Dedifferentiated amniotic fluid mesenchymal stem cell (primary cell): Measurements from ENCODE around the gene GALNS.

Experiments
- DNase-seq: peaks from one replicate; pipeline ENCODE4 v3.0.0-alpha.2; 2016; ENCODE audit errors: extremely low spot score

GALNS gene

GRCh38 chr16:88770461-88771293, 86.1 kb downstream of the GALNS start:
- DNase-seq = no peak

DNA sequence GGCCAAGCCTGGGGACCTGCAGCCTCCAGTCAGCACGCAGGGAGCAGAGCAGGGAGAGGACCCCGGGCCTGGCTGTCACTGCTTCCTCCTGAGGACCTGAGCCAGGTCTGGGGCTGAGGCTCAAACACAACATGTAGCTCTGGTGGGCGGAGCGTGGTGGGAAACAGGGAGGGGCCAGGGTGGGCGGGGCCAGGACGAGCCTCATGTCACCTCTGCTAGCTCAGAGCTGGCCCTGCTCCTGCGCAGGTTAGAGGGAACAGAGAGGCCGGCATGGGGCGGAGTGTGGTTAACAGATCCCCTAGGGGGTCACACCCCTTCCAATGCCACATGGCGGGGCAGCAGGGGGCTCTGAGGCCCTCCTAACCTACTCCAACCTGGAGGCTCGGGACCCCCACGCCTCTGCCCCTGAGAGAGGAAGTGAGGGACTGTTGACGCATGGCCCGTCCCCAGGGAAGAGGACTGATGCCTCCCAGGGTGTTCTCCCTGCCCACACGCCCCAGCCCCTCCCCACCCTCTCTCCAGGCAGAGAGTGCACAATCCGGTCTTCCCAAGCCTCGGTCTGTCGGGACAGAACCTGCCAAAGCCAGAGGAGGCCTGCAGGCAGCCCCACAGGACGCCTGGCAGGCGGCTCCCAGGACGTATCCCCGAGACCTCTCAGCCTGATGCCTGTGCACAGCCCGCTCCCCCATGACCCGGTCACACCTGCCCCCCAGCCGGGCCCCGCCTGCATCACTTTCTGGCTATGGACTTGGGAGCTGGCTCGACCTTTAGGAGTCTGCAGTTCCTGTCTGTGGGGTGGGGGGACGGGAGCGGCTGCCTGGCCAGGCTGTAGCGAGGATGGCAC, 86.9 kb downstream of the GALNS start:
- no peak for DNase-seq

DNA sequence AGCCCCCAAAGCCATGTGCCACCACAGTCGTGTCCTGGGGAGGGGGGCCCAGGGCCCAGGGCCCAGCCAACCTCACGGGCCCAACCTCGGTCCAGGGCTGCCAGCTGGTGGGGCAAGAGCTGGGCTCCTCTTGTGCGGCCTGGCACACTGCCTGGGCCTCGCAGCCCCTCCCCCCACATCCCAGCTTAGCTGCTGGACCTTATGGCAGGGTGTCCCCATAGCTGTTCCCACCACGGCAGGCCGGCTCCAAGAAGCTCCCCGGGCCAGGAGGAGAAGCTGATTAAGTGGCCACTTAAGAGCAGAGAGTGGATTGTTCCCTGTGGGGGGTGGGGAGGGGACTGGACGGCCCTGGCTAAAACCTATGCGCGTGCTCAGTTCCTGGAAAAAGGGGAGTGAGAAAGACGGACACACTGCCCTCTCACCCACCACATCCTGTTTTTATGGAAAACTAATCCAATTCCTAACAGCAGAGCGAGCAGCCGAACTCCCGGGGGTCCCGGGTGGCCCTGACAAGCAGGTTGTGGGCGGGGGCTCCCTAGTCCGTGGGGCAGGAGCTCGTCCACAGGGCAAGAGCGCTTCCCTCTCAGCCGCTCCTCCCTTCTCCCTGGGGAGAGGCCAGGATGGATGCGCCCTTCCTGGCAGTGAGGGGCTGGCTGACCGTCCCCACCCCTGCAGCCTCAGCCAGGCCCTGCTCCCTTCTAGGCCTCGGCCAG, 88.5 kb downstream of the GALNS start:
- no peak for DNase-seq

DNA sequence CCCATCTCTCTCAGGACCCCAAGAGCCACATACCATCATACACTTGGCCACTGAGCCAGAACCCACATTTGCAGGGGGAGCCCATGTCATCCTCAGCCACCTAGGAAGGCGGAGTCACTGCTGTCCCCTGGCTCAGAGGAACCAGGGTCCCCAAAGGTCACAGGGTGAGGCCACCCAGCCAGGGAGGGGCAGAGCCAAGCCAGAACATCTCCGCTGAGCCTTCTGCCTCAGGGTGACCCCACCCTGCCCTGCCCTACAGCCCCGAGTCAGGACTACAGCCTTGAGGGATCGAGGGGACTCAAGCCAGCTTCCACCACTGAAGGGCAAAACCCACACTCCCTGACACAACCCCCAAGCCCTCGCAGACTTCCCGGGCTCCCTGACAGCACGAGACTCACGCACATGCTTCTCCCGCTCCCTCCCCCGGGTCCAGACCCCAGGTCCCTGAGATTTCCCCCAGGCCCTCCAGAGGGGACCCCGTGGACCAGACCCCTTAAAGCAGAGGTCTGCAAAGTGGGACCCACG, 89.1 kb downstream of the GALNS start:
- no peak for DNase-seq

GRCh38 chr16:88766975-88767374, 89.8 kb downstream of the GALNS start:
- no peak for DNase-seq

DNA sequence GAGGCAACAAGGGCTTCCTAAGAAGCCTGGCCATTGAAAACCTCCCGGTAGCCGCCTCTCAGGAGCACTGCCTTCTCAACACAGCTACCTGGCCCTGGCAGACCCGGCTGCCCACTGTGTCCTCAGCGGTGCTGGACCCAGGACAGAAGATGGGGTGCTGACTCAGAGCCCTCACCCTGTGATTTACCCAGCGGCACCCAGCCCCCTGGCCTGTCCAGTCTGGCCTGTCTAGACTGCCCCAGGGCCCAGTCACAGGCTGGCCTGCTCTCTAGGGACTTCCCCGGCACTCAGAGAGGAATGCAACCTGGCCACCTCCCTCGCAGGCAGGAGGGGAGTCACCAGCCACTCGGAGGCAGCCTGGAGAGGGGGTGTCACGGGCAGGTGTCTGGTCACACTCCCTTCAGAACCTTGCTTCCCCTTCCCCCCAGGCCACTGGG, 91.8 kb downstream of the GALNS start:
- DNase-seq = no peak

DNA sequence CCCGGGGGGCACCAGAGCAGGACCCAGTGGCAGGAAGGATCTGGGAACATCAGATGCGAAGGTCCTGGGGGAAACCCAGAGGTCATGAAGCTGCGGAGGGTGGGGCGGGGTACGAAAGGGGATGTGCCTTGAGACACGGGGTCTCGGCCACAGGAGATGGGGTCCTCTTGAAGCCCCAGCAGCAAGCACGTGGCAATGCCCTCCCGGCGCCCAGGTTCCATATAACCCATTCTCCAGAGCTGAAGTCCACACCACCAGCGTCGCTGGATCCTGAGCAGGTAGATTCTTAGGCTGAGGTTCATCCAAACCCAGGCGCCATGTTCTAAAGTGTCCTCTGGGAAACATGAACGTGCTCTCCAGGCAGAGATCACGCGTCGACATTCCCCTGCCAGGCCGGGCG, 92.7 kb downstream of the GALNS start:
- DNase-seq = no peak
